Liver (tissue), 9 donors: ENCODE results near the gene ANO4. TPM values are rescaled to one million over a fixed set of nuclear protein-coding genes. Genes with fewer than 3 reads are reported as not detected.
"Not testable (repeated sequence)": the region's sequence is repeated elsewhere in the genome, so short reads cannot be mapped to it uniquely, and the experiment has no call there.

ENCODE experiments used
- DNase-seq: peaks from one replicate; pipeline ENCODE4 v3.0.0-alpha.2; 2017; ENCODE audit warnings: low spot score
- H3K27ac ChIP-seq, 2 donors: one replicate each; pipeline ENCODE4 v1.7.0; 2013; ENCODE audit warnings: inconsistent platforms in 2 of 2, low read length in 2 of 2, control low read depth in 1 of 2, low read depth in 1 of 2, mild to moderate bottlenecking in 1 of 2
- H3K27me3 ChIP-seq, 4 donors: one replicate each; pipeline versions ENCODE4 v1.6.1 to v1.7.0; 2013; ENCODE audit warnings: low read length in 3 of 4, inconsistent platforms in 1 of 4, mild to moderate bottlenecking in 1 of 4, moderate library complexity in 1 of 4; ENCODE audit not compliant: control insufficient read depth in 4 of 4, insufficient read depth in 4 of 4
- H3K36me3 ChIP-seq, 4 donors: one replicate each; pipeline versions ENCODE4 v1.6.1 to v1.7.0; 2013; ENCODE audit warnings: low read length in 3 of 4, mild to moderate bottlenecking in 3 of 4, low read depth in 1 of 4, moderate library complexity in 1 of 4; ENCODE audit not compliant: control insufficient read depth in 4 of 4, insufficient read depth in 3 of 4
- H3K4me1 ChIP-seq, 4 donors: one replicate each; pipeline versions ENCODE4 v1.6.1 to v1.7.0; 2013; ENCODE audit warnings: low read length in 3 of 4, mild to moderate bottlenecking in 3 of 4, moderate library complexity in 1 of 4; ENCODE audit not compliant: control insufficient read depth in 4 of 4, insufficient read depth in 4 of 4
- H3K4me3 ChIP-seq, 3 donors: one replicate each; pipeline versions ENCODE4 v1.6.1 to v1.7.0; 2013; ENCODE audit warnings: low read length in 3 of 3, control low read depth in 1 of 3, low read depth in 1 of 3, mild to moderate bottlenecking in 1 of 3
- H3K9ac ChIP-seq, 2 donors: one replicate each; pipeline ENCODE4 v1.7.0; 2013; ENCODE audit warnings: low read length in 2 of 2, mild to moderate bottlenecking in 2 of 2, moderate library complexity in 2 of 2, control low read depth in 1 of 2, low read depth in 1 of 2
- H3K9me3 ChIP-seq, 4 donors: one replicate each; pipeline versions ENCODE4 v1.6.1 to v1.7.0; 2013; ENCODE audit warnings: low read length in 3 of 4; ENCODE audit not compliant: control insufficient read depth in 4 of 4
- EGR1 ChIP-seq, 2 donors: IDR thresholded peaks; 2 replicates each; pipeline ENCODE4 v1.6.1; 2016 to 2018; ENCODE audit warnings: antibody characterized with exemption in 2 of 2, low read depth in 2 of 2
- FOXA1 ChIP-seq: IDR thresholded peaks from 2 replicates; pipeline ENCODE4 v1.6.1; 2016; ENCODE audit warnings: antibody characterized with exemption
- FOXA2 ChIP-seq: IDR thresholded peaks from 2 replicates; pipeline ENCODE4 v1.6.1; 2016; ENCODE audit warnings: antibody characterized with exemption
- GABPA ChIP-seq, 2 donors: IDR thresholded peaks in 1 of 2; conservative IDR thresholded peaks in 1 of 2; 2 replicates each; pipeline ENCODE4 v1.6.1; 2016; ENCODE audit warnings: antibody characterized with exemption in 2 of 2, mild to moderate bottlenecking in 1 of 2, moderate library complexity in 1 of 2
- HNF4A ChIP-seq, 2 donors: conservative IDR thresholded peaks; 2 replicates each; pipeline ENCODE4 v1.6.1; 2016; ENCODE audit warnings: antibody characterized with exemption in 2 of 2, mild to moderate bottlenecking in 2 of 2
- HNF4G ChIP-seq: IDR thresholded peaks from 2 replicates; pipeline ENCODE4 v1.6.1; 2016; ENCODE audit warnings: antibody characterized with exemption
- JUND ChIP-seq, 2 donors: IDR thresholded peaks; 2 replicates each; pipeline ENCODE4 v1.6.1; 2016; ENCODE audit warnings: antibody characterized with exemption in 2 of 2
- NR2F2 ChIP-seq: IDR thresholded peaks from 2 replicates; pipeline ENCODE4 v1.6.1; 2016; ENCODE audit warnings: antibody characterized with exemption
- RAD21 ChIP-seq, 2 donors: IDR thresholded peaks; 2 replicates each; pipeline ENCODE4 v1.6.1; 2016; ENCODE audit warnings: antibody characterized with exemption in 2 of 2, mild to moderate bottlenecking in 2 of 2
- RXRA ChIP-seq, 2 donors: IDR thresholded peaks; 2 replicates each; pipeline ENCODE4 v1.6.1; 2017 to 2018; ENCODE audit warnings: antibody characterized with exemption in 2 of 2, mild to moderate bottlenecking in 1 of 2
- SP1 ChIP-seq: IDR thresholded peaks from 2 replicates; pipeline ENCODE4 v1.6.1; 2018; ENCODE audit warnings: antibody characterized with exemption, mild to moderate bottlenecking
- TAF1 ChIP-seq: conservative IDR thresholded peaks from 2 replicates; pipeline ENCODE4 v1.6.1; 2016; ENCODE audit warnings: antibody characterized with exemption, mild to moderate bottlenecking
- WGBS: extraction: QIAGEN DNeasy Blood & Tissue Kit; methylation state at CpG from one replicate; pipeline ENCODE4 v1.1.7; 2013; 5-methylcytosine and 5-hydroxymethylcytosine counted together
- polyA plus RNA-seq, 2 donors: library from polyadenylated mRNA; stranded (reverse) in 1 of 2; unstranded in 1 of 2; fragments of 200-250 nt in 1 of 2; fragments of >200 nt in 1 of 2; fragmentation: Nextera tagmentation in 1 of 2; extraction: Ambion mirVana in 1 of 2; gene quantifications; one replicate each; pipeline versions ENCODE4 v1.2.1 to v1.2.3, GENCODE V29; 2013 to 2015
- total RNA-seq, 2 donors: library from RNA; depleted of rRNA; stranded (reverse); fragments of >200 nt; gene quantifications; one replicate each; pipeline ENCODE4 v1.2.3, GENCODE V29; 2014
- TF ChIP-seq, protein P1 (sequence below): IDR thresholded peaks from 2 replicates; pipeline ENCODE4 v1.6.1; 2016; ENCODE audit warnings: antibody characterized with exemption
- TF ChIP-seq, protein P2 (sequence below): IDR thresholded peaks from 2 replicates; pipeline ENCODE4 v1.6.1; 2016; ENCODE audit warnings: antibody characterized with exemption
- TF ChIP-seq, protein P3 (sequence below): IDR thresholded peaks from 2 replicates; pipeline ENCODE4 v1.6.1; 2016; ENCODE audit warnings: antibody characterized with exemption
- TF ChIP-seq, protein P4 (sequence below): IDR thresholded peaks from 2 replicates; pipeline ENCODE4 v1.6.1; 2016; ENCODE audit warnings: antibody characterized with exemption, mild to moderate bottlenecking
- donor health status: healthy.
- donor health status: healthy.
- donor health status: healthy.
- donor health status: healthy.
- donor health status: healthy.

The ANO4 gene
- total and polyA plus RNA-seq, 4 donors = 0.08 to 2.2 (median 0.17) TPM; not detected in 1

DNA sequence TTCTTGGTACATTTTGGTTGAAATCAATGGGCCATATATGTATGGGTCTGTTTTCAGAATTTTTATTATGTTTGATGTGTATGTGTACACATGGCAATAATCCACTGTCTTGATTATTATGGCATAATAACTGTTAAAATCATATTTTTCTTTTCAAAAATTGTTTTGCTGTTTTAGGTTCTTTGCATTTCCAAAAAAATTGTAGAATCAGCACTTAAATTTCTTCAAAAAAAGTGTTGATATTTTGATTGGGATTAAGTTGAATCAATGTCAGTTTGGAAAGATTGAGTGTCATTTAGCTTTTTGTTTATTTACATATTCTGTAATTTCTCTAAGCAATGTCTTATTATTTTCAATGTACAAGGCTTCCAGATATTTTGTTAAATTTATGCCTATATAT, 261.4 kb downstream of the ANO4 start:
- no peak for DNase-seq
- Histone ChIP-seq H3K36me3 (no peaks in the 10 kb centered on the region), H3K4me3 (no peak overlapping the region), H3K27ac (no peak overlapping the region), H3K9ac (no peak overlapping the region), H3K4me1 (no peaks in the 10 kb centered on the region), H3K9me3 (no peaks in the 10 kb centered on the region), H3K27me3 (no peaks in the 10 kb centered on the region)
- TF ChIP-seq TAF1 (no peak), HNF4A (conservative IDR thresholded peaks at IDR 0.05) (no peak), RAD21 (IDR thresholded peaks at IDR 0.05) (no peak), JUND (IDR thresholded peaks at IDR 0.05) (no peak), FOXA1 (no peak), GABPA (IDR thresholded peaks at IDR 0.05 in 1 of 2, conservative IDR thresholded peaks at IDR 0.05 in 1 of 2) (no peak), SP1 (no peak), FOXA2 (no peak), NR2F2 (no peak), RXRA (IDR thresholded peaks at IDR 0.05) (no peak), EGR1 (IDR thresholded peaks at IDR 0.05; ENCODE audit: low read depth in 2 of 2) (no peak), HNF4G (no peak)
- TF ChIP-seq, protein P1, sequence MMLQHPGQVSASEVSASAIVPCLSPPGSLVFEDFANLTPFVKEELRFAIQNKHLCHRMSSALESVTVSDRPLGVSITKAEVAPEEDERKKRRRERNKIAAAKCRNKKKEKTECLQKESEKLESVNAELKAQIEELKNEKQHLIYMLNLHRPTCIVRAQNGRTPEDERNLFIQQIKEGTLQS = no peak
- TF ChIP-seq, protein P2, sequence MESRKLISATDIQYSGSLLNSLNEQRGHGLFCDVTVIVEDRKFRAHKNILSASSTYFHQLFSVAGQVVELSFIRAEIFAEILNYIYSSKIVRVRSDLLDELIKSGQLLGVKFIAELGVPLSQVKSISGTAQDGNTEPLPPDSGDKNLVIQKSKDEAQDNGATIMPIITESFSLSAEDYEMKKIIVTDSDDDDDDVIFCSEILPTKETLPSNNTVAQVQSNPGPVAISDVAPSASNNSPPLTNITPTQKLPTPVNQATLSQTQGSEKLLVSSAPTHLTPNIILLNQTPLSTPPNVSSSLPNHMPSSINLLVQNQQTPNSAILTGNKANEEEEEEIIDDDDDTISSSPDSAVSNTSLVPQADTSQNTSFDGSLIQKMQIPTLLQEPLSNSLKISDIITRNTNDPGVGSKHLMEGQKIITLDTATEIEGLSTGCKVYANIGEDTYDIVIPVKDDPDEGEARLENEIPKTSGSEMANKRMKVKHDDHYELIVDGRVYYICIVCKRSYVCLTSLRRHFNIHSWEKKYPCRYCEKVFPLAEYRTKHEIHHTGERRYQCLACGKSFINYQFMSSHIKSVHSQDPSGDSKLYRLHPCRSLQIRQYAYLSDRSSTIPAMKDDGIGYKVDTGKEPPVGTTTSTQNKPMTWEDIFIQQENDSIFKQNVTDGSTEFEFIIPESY = no peak
- TF ChIP-seq, protein P3, sequence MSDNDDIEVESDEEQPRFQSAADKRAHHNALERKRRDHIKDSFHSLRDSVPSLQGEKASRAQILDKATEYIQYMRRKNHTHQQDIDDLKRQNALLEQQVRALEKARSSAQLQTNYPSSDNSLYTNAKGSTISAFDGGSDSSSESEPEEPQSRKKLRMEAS = no peak
- TF ChIP-seq, protein P4, sequence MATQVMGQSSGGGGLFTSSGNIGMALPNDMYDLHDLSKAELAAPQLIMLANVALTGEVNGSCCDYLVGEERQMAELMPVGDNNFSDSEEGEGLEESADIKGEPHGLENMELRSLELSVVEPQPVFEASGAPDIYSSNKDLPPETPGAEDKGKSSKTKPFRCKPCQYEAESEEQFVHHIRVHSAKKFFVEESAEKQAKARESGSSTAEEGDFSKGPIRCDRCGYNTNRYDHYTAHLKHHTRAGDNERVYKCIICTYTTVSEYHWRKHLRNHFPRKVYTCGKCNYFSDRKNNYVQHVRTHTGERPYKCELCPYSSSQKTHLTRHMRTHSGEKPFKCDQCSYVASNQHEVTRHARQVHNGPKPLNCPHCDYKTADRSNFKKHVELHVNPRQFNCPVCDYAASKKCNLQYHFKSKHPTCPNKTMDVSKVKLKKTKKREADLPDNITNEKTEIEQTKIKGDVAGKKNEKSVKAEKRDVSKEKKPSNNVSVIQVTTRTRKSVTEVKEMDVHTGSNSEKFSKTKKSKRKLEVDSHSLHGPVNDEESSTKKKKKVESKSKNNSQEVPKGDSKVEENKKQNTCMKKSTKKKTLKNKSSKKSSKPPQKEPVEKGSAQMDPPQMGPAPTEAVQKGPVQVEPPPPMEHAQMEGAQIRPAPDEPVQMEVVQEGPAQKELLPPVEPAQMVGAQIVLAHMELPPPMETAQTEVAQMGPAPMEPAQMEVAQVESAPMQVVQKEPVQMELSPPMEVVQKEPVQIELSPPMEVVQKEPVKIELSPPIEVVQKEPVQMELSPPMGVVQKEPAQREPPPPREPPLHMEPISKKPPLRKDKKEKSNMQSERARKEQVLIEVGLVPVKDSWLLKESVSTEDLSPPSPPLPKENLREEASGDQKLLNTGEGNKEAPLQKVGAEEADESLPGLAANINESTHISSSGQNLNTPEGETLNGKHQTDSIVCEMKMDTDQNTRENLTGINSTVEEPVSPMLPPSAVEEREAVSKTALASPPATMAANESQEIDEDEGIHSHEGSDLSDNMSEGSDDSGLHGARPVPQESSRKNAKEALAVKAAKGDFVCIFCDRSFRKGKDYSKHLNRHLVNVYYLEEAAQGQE = no peak

DNA sequence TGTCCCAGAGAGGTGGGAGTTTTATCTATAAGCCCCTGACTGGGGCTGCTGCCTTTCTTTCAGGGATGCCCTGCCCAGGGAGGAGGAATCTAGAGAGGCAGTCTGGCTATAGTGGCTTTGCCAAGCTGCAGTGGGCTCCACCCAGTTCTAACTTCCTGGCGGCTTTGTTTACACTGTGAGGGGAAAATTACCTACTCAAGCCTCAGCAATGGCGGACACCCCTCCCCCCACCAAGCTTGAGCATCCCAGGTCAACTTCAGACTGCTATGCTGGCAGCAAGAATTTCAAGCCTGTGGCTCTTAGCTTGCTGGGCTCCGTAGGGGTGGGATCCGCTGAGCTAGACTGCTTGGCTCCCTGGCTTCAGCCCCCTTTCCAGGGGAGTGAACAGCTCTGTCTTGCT, 267.9 kb downstream of the ANO4 start:
- H3K4me3 ChIP-seq, H3K36me3 ChIP-seq, H3K27ac ChIP-seq, H3K9me3 ChIP-seq, H3K4me1 ChIP-seq, H3K27me3 ChIP-seq, H3K9ac ChIP-seq, DNase-seq: not testable (repeated sequence)
- WGBS = 78% methylated on average over 4 of the region's 4 CpGs
